Measurements from ENCODE around the gene ANKS1B. TPM values are rescaled to one million over a fixed set of nuclear protein-coding genes. Genes with fewer than 3 reads are reported as not detected.
"Not testable (repeated sequence)": the region's sequence is repeated elsewhere in the genome, so short reads cannot be mapped to it uniquely, and the experiment has no call there.

The ANKS1B gene
- total RNA-seq, 4 donors from 2014 or later, result 16.6 to 62.6 (median 40.2) TPM

GRCh38 chr12:99043319-99043914 is 941.3 kb downstream of the ANKS1B start:
- TF ChIP-seq POLR2A (IDR thresholded peaks at IDR 0.05) (no peak), CTCF (IDR thresholded peaks at IDR 0.05) (peak; percentile 55 to 78 (median 60))
- H3K9me3 ChIP-seq, result no peaks in the 10 kb centered on the region
- peak; percentile 15 to 47 for DNase-seq

DNA sequence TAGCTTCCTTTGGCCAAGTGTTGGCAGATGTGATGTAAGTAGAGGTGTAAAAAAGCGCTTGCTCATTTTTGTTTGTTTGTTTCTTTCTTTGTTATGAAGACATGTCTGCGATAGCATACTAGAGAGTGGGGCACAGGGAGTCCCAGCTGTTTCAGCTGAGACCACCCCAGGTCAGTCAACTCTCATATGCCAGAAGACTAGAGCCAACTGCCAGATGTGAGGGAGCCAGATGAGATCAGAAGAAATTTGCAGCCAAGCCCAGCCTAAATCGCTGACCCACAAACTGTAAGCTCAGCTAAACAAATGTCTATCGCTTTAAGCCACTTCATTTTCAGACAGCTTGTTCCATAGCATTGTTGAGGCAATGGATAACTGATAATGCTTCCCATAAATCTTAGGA is 942.5 kb downstream of the ANKS1B start:
- Histone ChIP-seq H3K27me3 (no peaks in the 10 kb centered on the region), H3K36me3 (no peaks in the 10 kb centered on the region), H3K9me3 (no peaks in the 10 kb centered on the region), H3K4me1 (no peaks in the 10 kb centered on the region), H3K4me3 (no peak overlapping the region), H3K27ac (no peak overlapping the region)
- no peak for DNase-seq
- intact Hi-C loops (cut with DNase I; ENCODE audit: low total_unique reads), result no loop called here
- no peak for TF ChIP-seq CTCF (IDR thresholded peaks at IDR 0.05)
- TF ChIP-seq POLR2A (IDR thresholded peaks at IDR 0.05), result no peak

More at GRCh38 chr12:99043319-99043914, 941.3 kb downstream of the ANKS1B start:
- H3K4me1 ChIP-seq, result no peaks in the 10 kb centered on the region
- no peaks in the 10 kb centered on the region for H3K27me3 ChIP-seq
- H3K27ac ChIP-seq, result no peak overlapping the region
- H3K4me3 ChIP-seq, result no peak overlapping the region
- intact Hi-C loops (cut with DNase I; ENCODE audit: low total_unique reads), result no loop called here
- no peaks in the 10 kb centered on the region for H3K36me3 ChIP-seq

- Histone ChIP-seq H3K4me3 (no peak overlapping the region), H3K27me3 (no peaks in the 10 kb centered on the region), H3K27ac (no peak overlapping the region), H3K9me3 (no peaks in the 10 kb centered on the region), H3K4me1 (no peaks in the 10 kb centered on the region), H3K36me3 (no peaks in the 10 kb centered on the region)
- no peak for DNase-seq
- intact Hi-C loops (cut with DNase I; ENCODE audit: low total_unique reads), result no loop called here
- TF ChIP-seq POLR2A (IDR thresholded peaks at IDR 0.05) (no peak), CTCF (IDR thresholded peaks at IDR 0.05) (no peak)
These were observed 945.2 kb downstream of the ANKS1B start for GRCh38 chr12:99039367-99040120.

GRCh38 chr12:99036566-99036965 is 948.2 kb downstream of the ANKS1B start:
- Histone ChIP-seq H3K27ac (no peak overlapping the region), H3K36me3 (no peaks in the 10 kb centered on the region), H3K4me1 (no peaks in the 10 kb centered on the region), H3K4me3 (no peak overlapping the region), H3K27me3 (no peaks in the 10 kb centered on the region), H3K9me3 (no peaks in the 10 kb centered on the region)
- intact Hi-C loops (cut with DNase I; ENCODE audit: low total_unique reads), result no loop called here
- TF ChIP-seq CTCF (IDR thresholded peaks at IDR 0.05), result no peak
- no peak for TF ChIP-seq POLR2A (IDR thresholded peaks at IDR 0.05)
- no peak for DNase-seq

DNA sequence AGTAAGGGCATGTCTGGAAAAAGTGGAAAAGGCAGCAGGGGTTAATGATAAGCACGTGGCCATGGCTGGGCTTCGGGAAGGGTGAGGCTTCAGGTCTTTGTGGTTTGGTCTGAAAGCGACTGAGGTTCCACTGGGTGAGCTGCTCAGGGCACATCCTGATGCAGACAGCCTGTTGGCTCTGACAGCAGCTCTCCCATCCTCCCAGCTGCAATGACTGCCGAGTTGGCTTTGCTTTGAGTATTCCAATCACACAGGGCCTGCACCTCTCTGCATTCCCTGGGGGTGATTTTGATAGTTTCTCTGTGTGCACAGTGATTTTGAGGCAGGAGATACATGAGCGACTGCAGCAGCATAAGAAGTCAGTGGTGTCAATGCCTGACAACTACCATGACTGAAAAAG is 948.9 kb downstream of the ANKS1B start:
- intact Hi-C loops (cut with DNase I; ENCODE audit: low total_unique reads), result no loop called here
- no peak for TF ChIP-seq CTCF (IDR thresholded peaks at IDR 0.05)
- no peak for TF ChIP-seq POLR2A (IDR thresholded peaks at IDR 0.05)

DNA sequence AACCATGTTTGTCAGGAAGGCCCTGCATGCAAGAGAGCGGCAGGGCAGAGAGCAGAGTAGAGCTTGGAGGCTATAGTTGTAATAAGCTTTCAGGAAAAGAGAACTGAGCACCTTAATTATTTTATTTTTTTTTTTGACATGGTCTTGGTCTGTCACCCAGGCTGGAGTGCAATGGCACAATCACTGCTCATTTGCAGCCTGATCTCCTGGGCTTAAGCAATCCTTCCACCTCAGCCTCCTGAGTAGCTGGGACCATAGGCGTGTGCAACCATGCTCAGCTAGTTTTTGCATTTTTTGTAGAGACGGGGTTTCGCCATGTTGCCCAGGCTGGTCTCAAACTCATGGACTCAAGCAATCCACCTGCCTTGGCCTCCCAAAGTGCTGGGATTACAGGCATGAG is 950.5 kb downstream of the ANKS1B start:
- H3K9me3 ChIP-seq; H3K27ac ChIP-seq; DNase-seq; H3K4me3 ChIP-seq; H3K36me3 ChIP-seq; H3K4me1 ChIP-seq; intact Hi-C loops (cut with DNase I; ENCODE audit: low total_unique reads); H3K27me3 ChIP-seq: not testable (repeated sequence)

More for the DNA sequence above, 948.9 kb downstream of the ANKS1B start:
- DNase-seq, result no peak
- Histone ChIP-seq H3K27me3 (no peaks in the 10 kb centered on the region), H3K4me1 (no peaks in the 10 kb centered on the region), H3K27ac (no peak overlapping the region), H3K4me3 (no peak overlapping the region), H3K36me3 (no peaks in the 10 kb centered on the region), H3K9me3 (no peaks in the 10 kb centered on the region)
